K562 (cell line): ENCODE data around the gene ATF7IP. TPM values are rescaled to one million over a fixed set of nuclear protein-coding genes. Genes with fewer than 3 reads are reported as not detected.

ENCODE experiments used
- ATAC-seq: fragments of 200-7000 bp; cut with Tn5 transposase; 3 replicates; pipeline ENCODE4 v1.9.1; 2020; ENCODE audit warnings: moderate library complexity
- BruUV-seq: library from RNA; stranded (reverse); fragments of 400-500 nt; replicated peaks from 2 replicates; lab custom pipeline; 2021; lab: Mats Ljungman, UMichigan
- CTCF ChIA-PET: fragments of 300-600 bp; formaldehyde crosslinking; extraction: SDS; loops from one replicate; lab custom pipeline; 2021; ENCODE audit warnings: low intra/inter-chr PET ratio; lab: Yijun Ruan, JAX
- POLR2A ChIA-PET: fragments of 300-600, 350-650 bp; sonication (Branson Sonifier 250); formaldehyde crosslinking; extraction: SDS; loops from one replicate; lab custom pipeline; 2021; ENCODE audit warnings: antibody characterized with exemption, inconsistent platforms; lab: Yijun Ruan, JAX
- DNase-seq, 4 experiments: peaks; one replicate each; pipeline versions ENCODE4 v3.0.0 to v3.0.0-alpha.2; 2011 to 2018; ENCODE audit warnings: low spot score in 3 of 4, mixed read lengths in 3 of 4; ENCODE audit errors: extremely low read depth in 1 of 4
- FAIRE-seq: peaks from 2 replicates; lab custom pipeline; 2011; peaks lifted over from hg19 to GRCh38; lab: Jason Lieb, UNC
- H2AFZ ChIP-seq: 2 replicates; pipeline ENCODE4 v1.6.0; 2011; ENCODE audit warnings: low read depth, low read length, control low read depth, inconsistent platforms
- H3K27ac ChIP-seq: fragments of 200-600 bp; 3 replicates; pipeline ENCODE4 v1.8.0; 2011; ENCODE audit warnings: low read depth, mild to moderate bottlenecking, control low read depth, inconsistent platforms, low read length, moderate library complexity, mixed read lengths; ENCODE audit errors: extremely low read depth
- H3K27me3 ChIP-seq, 2 experiments: fragments of 300-600 bp in 1 of 2; 2 replicates in 1 of 2; 3 replicates in 1 of 2; pipeline versions ENCODE4 v1.6.0 to v1.8.0; 2011; ENCODE audit warnings: inconsistent platforms in 2 of 2, low read length in 2 of 2, mild to moderate bottlenecking in 1 of 2, mixed read lengths in 1 of 2, moderate library complexity in 1 of 2; ENCODE audit not compliant: control insufficient read depth in 2 of 2, insufficient read depth in 2 of 2
- H3K36me3 ChIP-seq: fragments of 300-600 bp; 3 replicates; pipeline ENCODE4 v1.8.0; 2011; ENCODE audit warnings: mild to moderate bottlenecking, low read length, inconsistent platforms; ENCODE audit not compliant: control insufficient read depth, insufficient read depth
- H3K4me1 ChIP-seq, 2 experiments: fragments of 200-600 bp in 1 of 2; replicated peaks in 1 of 2; 2 replicates in 1 of 2; 3 replicates in 1 of 2; pipeline versions ENCODE4 v1.5.1 to v1.8.0; 2011; ENCODE audit warnings: inconsistent platforms in 2 of 2, low read length in 2 of 2, mild to moderate bottlenecking in 1 of 2, mixed read lengths in 1 of 2, moderate library complexity in 1 of 2; ENCODE audit not compliant: control insufficient read depth in 2 of 2, insufficient read depth in 2 of 2
- H3K4me2 ChIP-seq: 2 replicates; pipeline ENCODE4 v1.6.1; 2011; ENCODE audit warnings: low read length, control low read depth, inconsistent platforms, mixed read lengths; ENCODE audit not compliant: insufficient read depth
- H3K4me3 ChIP-seq: fragments of 200-600 bp; sonication (generic), shearing (Covaris generic); 2 replicates; pipeline ENCODE4 v1.5.1; 2016; ENCODE audit warnings: control low read depth, inconsistent platforms
- H3K79me2 ChIP-seq: fragments of 200-600 bp; 3 replicates; pipeline ENCODE4 v1.8.0; 2011; ENCODE audit warnings: low read length, inconsistent platforms; ENCODE audit not compliant: control insufficient read depth, insufficient read depth
- H3K9ac ChIP-seq, 2 experiments: 2 replicates each; pipeline versions ENCODE4 v1.6.0 to v1.6.1; 2011; ENCODE audit warnings: low read depth in 2 of 2, low read length in 2 of 2, control low read depth in 1 of 2, inconsistent platforms in 1 of 2, mild to moderate bottlenecking in 1 of 2, mixed read lengths in 1 of 2; ENCODE audit not compliant: insufficient read depth in 1 of 2
- H3K9me1 ChIP-seq: one replicate; pipeline ENCODE4 v1.6.0; 2011; ENCODE audit warnings: inconsistent platforms, mild to moderate bottlenecking, low read length, moderate library complexity; ENCODE audit not compliant: control insufficient read depth, insufficient read depth
- H3K9me3 ChIP-seq: replicated peaks from 2 replicates; pipeline ENCODE4 v1.5.1; 2011; ENCODE audit warnings: low read depth, low read length, inconsistent platforms; ENCODE audit not compliant: control insufficient read depth, insufficient read depth
- H4K20me1 ChIP-seq: replicated peaks from 2 replicates; pipeline ENCODE4 v1.6.1; 2011; ENCODE audit warnings: low read length, inconsistent platforms, mixed read lengths; ENCODE audit not compliant: control insufficient read depth, insufficient read depth
- HCFC1 ChIP-seq: IDR thresholded peaks from 2 replicates; pipeline ENCODE4 v1.6.1; 2012; ENCODE audit warnings: low read depth, low read length, improper control_type of control experiment
- POLR2G ChIP-seq: fragments of 200-400 bp; formaldehyde crosslinking; IDR thresholded peaks from 2 replicates; pipeline ENCODE4 v1.6.1; 2017; ENCODE audit warnings: low read depth, mild to moderate bottlenecking, antibody characterized with exemption, low read length, moderate library complexity
- STAT5A ChIP-seq: IDR thresholded peaks from 2 replicates; pipeline ENCODE4 v1.6.1; 2012; ENCODE audit warnings: low read length, inconsistent platforms, borderline replicate concordance
- ZNF121 ChIP-seq: sonication (generic); formaldehyde crosslinking; conservative IDR thresholded peaks from 2 replicates; pipeline ENCODE4 v1.8.0; 2022; ENCODE audit warnings: missing genetic modification reagents
- ZNF217 ChIP-seq: sonication (generic); formaldehyde crosslinking; IDR thresholded peaks from 2 replicates; pipeline ENCODE4 v1.8.0; 2022; ENCODE audit warnings: mild to moderate bottlenecking, missing genetic modification reagents
- WGBS: fragments of 100-300 bp; shearing (Covaris generic); methylation state at CpG from one replicate; pipeline ENCODE4 v1.1.6; 2016; ENCODE audit warnings: low coverage, mixed read lengths; ENCODE audit not compliant: insufficient coverage; ENCODE audit errors: missing lambda C conversion rate; 5-methylcytosine and 5-hydroxymethylcytosine counted together
- in situ Hi-C: fragments of 300-500 bp; cut with MboI; formaldehyde crosslinking; loops from 4 replicates; pipeline ENCODE4 v1.15.0; 2018; ENCODE audit warnings: inconsistent platforms, mixed read lengths
- intact Hi-C: fragments of 100-400 bp; cut with micrococcal nuclease; formaldehyde crosslinking; loops from 2 replicates; pipeline ENCODE4 v1.14.2; 2022
- polyA plus RNA-seq, 8 experiments: library from polyadenylated mRNA; depleted of rRNA in 4 of 8; stranded (reverse) in 5 of 8; unstranded in 3 of 8; fragments of >200 nt; fragmentation: Nextera tagmentation in 2 of 8; fragmentation: Illumina TruSeq in 1 of 8; extraction: Ambion mirVana in 2 of 8; extraction: Trizol in 1 of 8; gene quantifications; 2 replicates each; pipeline versions ENCODE4 v1.2.1 to v1.2.3, GENCODE V29; 2011 to 2014; ENCODE audit warnings: inconsistent platforms in 1 of 8, missing spikeins in 1 of 8
- total RNA-seq, 7 experiments: library from RNA; depleted of rRNA in 6 of 7; stranded (reverse); fragments of >200 nt in 6 of 7; fragmentation: Illumina TruSeq in 2 of 7; extraction: Trizol in 2 of 7; gene quantifications; 2 replicates each; pipeline versions ENCODE4 v1.2.1 to v1.2.3, GENCODE V29; 2011 to 2021; ENCODE audit warnings: low replicate concordance in 1 of 7
- TF ChIP-seq, protein P1 (sequence below): sonication (generic); formaldehyde crosslinking; IDR thresholded peaks from 2 replicates; pipeline ENCODE4 v1.8.1; 2023; ENCODE audit warnings: mild to moderate bottlenecking, missing genetic modification reagents
- TF ChIP-seq, protein P2 (sequence below): fragments of 450-650 bp; formaldehyde crosslinking; IDR thresholded peaks from 2 replicates; pipeline ENCODE4 v1.4.0; 2020; ENCODE audit warnings: mild to moderate bottlenecking, moderate library complexity
- TF ChIP-seq, protein P3 (sequence below): sonication (generic); formaldehyde crosslinking; IDR thresholded peaks from 2 replicates; pipeline ENCODE4 v1.8.0; 2022; ENCODE audit warnings: mild to moderate bottlenecking, missing genetic modification reagents, borderline replicate concordance

ATF7IP gene
- total and polyA plus RNA-seq, 9 of the 15 experiments (the other 6 are each of a cell fraction or from before 2014, with no cell fraction given), result 2.8 to 27.1 (median 11.0) TPM

DNA sequence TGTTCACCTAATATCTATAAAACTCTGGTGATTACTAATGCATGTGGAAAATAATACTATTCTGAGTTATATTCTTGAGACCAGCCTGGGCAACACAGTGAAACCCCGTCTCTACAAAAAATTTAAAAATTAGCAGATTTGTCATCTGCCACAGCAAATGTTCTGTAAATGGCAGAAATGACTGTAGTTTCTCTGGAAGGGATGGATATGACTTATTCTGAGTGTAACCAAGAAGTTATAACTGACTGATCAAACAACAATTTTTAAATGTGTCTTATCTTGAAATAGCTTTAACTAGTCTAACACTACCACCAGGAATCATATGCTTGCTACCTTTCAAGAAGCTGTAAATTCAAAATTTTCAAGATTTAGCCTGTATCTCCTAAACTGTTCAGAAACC is 113.5 kb downstream of the ATF7IP start:
- ChIA-PET CTCF (no interaction called here), POLR2A (no interaction called here)
- Histone ChIP-seq H3K27ac (no peak overlapping the region), H4K20me1 (no peaks in the 10 kb centered on the region), H2AFZ (no peak overlapping the region), H3K27me3 (no peaks in the 10 kb centered on the region), H3K4me2 (no peak overlapping the region), H3K9me3 (peaks cover 7% of the 10 kb centered on the region; the same call in 1 of the 2 replicates), H3K9me1 (no peaks in the 10 kb centered on the region), H3K4me3 (no peak overlapping the region), H3K79me2 (no peaks in the 10 kb centered on the region), H3K4me1 (no peaks in the 10 kb centered on the region), H3K36me3 (peaks cover 58% of the 10 kb centered on the region), H3K9ac (no peak overlapping the region)
- ATAC-seq (no peak), FAIRE-seq (no peak), DNase-seq (no peak)
- in situ Hi-C loops, result no loop called here
- 83% methylated on average over 1 of the region's 1 CpG for WGBS
- TF ChIP-seq ZNF121 (CRISPR knock-in tag), result no peak
- no peak for TF ChIP-seq ZNF217 (CRISPR knock-in tag)
- no peak for TF ChIP-seq HCFC1
- TF ChIP-seq, protein P1, sequence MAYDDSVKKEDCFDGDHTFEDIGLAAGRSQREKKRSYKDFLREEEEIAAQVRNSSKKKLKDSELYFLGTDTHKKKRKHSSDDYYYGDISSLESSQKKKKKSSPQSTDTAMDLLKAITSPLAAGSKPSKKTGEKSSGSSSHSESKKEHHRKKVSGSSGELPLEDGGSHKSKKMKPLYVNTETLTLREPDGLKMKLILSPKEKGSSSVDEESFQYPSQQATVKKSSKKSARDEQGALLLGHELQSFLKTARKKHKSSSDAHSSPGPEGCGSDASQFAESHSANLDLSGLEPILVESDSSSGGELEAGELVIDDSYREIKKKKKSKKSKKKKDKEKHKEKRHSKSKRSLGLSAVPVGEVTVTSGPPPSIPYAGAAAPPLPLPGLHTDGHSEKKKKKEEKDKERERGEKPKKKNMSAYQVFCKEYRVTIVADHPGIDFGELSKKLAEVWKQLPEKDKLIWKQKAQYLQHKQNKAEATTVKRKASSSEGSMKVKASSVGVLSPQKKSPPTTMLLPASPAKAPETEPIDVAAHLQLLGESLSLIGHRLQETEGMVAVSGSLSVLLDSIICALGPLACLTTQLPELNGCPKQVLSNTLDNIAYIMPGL (CRISPR knock-in tag), result no peak
- TF ChIP-seq, protein P2, sequence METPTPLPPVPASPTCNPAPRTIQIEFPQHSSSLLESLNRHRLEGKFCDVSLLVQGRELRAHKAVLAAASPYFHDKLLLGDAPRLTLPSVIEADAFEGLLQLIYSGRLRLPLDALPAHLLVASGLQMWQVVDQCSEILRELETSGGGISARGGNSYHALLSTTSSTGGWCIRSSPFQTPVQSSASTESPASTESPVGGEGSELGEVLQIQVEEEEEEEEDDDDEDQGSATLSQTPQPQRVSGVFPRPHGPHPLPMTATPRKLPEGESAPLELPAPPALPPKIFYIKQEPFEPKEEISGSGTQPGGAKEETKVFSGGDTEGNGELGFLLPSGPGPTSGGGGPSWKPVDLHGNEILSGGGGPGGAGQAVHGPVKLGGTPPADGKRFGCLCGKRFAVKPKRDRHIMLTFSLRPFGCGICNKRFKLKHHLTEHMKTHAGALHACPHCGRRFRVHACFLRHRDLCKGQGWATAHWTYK (CRISPR knock-in tag), result no peak
- no peak for TF ChIP-seq POLR2G
- no peak for TF ChIP-seq STAT5A
- TF ChIP-seq, protein P3, sequence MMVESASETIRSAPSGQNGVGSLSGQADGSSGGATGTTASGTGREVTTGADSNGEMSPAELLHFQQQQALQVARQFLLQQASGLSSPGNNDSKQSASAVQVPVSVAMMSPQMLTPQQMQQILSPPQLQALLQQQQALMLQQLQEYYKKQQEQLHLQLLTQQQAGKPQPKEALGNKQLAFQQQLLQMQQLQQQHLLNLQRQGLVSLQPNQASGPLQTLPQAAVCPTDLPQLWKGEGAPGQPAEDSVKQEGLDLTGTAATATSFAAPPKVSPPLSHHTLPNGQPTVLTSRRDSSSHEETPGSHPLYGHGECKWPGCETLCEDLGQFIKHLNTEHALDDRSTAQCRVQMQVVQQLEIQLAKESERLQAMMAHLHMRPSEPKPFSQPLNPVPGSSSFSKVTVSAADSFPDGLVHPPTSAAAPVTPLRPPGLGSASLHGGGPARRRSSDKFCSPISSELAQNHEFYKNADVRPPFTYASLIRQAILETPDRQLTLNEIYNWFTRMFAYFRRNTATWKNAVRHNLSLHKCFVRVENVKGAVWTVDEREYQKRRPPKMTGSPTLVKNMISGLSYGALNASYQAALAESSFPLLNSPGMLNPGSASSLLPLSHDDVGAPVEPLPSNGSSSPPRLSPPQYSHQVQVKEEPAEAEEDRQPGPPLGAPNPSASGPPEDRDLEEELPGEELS (CRISPR knock-in tag), result no peak
- BruUV-seq, result no TSS peak
- intact Hi-C loops, result no loop called here
